H9 (cell line): ENCODE data around the gene MEGF8. TPM values are rescaled to one million over a fixed set of nuclear protein-coding genes. Genes with fewer than 3 reads are reported as not detected.

Source experiments
- DNase-seq: peaks from one replicate; pipeline ENCODE4 v3.0.0-alpha.2; 2017
- H2AFZ ChIP-seq: one replicate; pipeline ENCODE4 v1.6.1; 2013; ENCODE audit warnings: mild to moderate bottlenecking, low read length, control low read depth, moderate library complexity
- H2AK5ac ChIP-seq: 2 replicates; pipeline ENCODE4 v1.6.1; 2013; ENCODE audit warnings: low read length, control low read depth, mixed read lengths; ENCODE audit not compliant: insufficient read length
- H2BK120ac ChIP-seq: one replicate; pipeline ENCODE4 v1.6.1; 2013; ENCODE audit warnings: low read depth, mild to moderate bottlenecking, low read length, control low read depth, inconsistent platforms; ENCODE audit not compliant: poor library complexity, severe bottlenecking
- H2BK12ac ChIP-seq: 2 replicates; pipeline ENCODE4 v1.6.1; 2013; ENCODE audit warnings: low read length, control low read depth, mixed read lengths, low read depth; ENCODE audit not compliant: insufficient read length
- H2BK15ac ChIP-seq: 2 replicates; pipeline ENCODE4 v1.6.1; 2013; ENCODE audit warnings: low read depth, low read length, control low read depth
- H2BK20ac ChIP-seq: one replicate; pipeline ENCODE4 v1.6.1; 2013; ENCODE audit warnings: low read depth, mild to moderate bottlenecking, low read length, control low read depth, inconsistent platforms; ENCODE audit not compliant: poor library complexity, severe bottlenecking
- H2BK5ac ChIP-seq: 2 replicates; pipeline ENCODE4 v1.6.1; 2013; ENCODE audit warnings: low read length, control low read depth, mixed read lengths; ENCODE audit not compliant: insufficient read length
- H3K14ac ChIP-seq: 2 replicates; pipeline ENCODE4 v1.6.1; 2013; ENCODE audit warnings: low read length, control low read depth; ENCODE audit not compliant: insufficient read depth
- H3K18ac ChIP-seq: 2 replicates; pipeline ENCODE4 v1.6.1; 2013; ENCODE audit warnings: low read depth, mild to moderate bottlenecking, mixed read lengths, low read length, control low read depth; ENCODE audit not compliant: insufficient read length
- H3K23ac ChIP-seq: 2 replicates; pipeline ENCODE4 v1.6.1; 2013; ENCODE audit warnings: low read length, control low read depth, mixed read lengths, low read depth; ENCODE audit not compliant: insufficient read length
- H3K23me2 ChIP-seq: 2 replicates; pipeline ENCODE4 v1.6.1; 2013; ENCODE audit warnings: low read depth, mild to moderate bottlenecking, mixed read lengths, low read length, control low read depth; ENCODE audit not compliant: insufficient read length, poor library complexity, severe bottlenecking
- H3K27ac ChIP-seq: 2 replicates; pipeline ENCODE4 v1.5.1; 2013; ENCODE audit warnings: low read length, control low read depth, mixed read lengths, low read depth; ENCODE audit not compliant: insufficient read length
- H3K27me3 ChIP-seq: 2 replicates; pipeline ENCODE4 v1.6.1; 2013; ENCODE audit warnings: low read length, control low read depth, inconsistent platforms; ENCODE audit not compliant: insufficient read depth
- H3K4ac ChIP-seq: 2 replicates; pipeline ENCODE4 v1.6.1; 2013; ENCODE audit warnings: low read depth, mild to moderate bottlenecking, control low read depth, inconsistent platforms, low read length, moderate library complexity
- H3K4me1 ChIP-seq: 2 replicates; pipeline ENCODE4 v1.6.1; 2013; ENCODE audit warnings: low read length, control low read depth, inconsistent platforms; ENCODE audit not compliant: insufficient read depth
- H3K4me2 ChIP-seq: 2 replicates; pipeline ENCODE4 v1.6.1; 2013; ENCODE audit warnings: low read length, control low read depth, mixed read lengths; ENCODE audit not compliant: insufficient read length, insufficient read depth
- H3K56ac ChIP-seq: 2 replicates; pipeline ENCODE4 v1.6.1; 2013; ENCODE audit warnings: low read depth, mild to moderate bottlenecking, mixed read lengths, low read length, control low read depth; ENCODE audit not compliant: insufficient read length
- H3K79me1 ChIP-seq: 2 replicates; pipeline ENCODE4 v1.6.1; 2013; ENCODE audit warnings: low read depth, mild to moderate bottlenecking, moderate library complexity, low read length, control low read depth, inconsistent platforms; ENCODE audit not compliant: insufficient read depth, poor library complexity, severe bottlenecking
- H3K79me2 ChIP-seq: 2 replicates; pipeline ENCODE4 v1.6.1; 2013; ENCODE audit warnings: low read length, control low read depth, inconsistent platforms; ENCODE audit not compliant: insufficient read depth
- H3K9ac ChIP-seq: 2 replicates; pipeline ENCODE4 v1.6.1; 2013; ENCODE audit warnings: low read length, control low read depth, mixed read lengths; ENCODE audit not compliant: insufficient read length; ENCODE audit errors: extremely low read depth
- H3K9me3 ChIP-seq: one replicate; pipeline ENCODE4 v1.6.1; 2013; ENCODE audit warnings: low read depth, low read length, inconsistent platforms; ENCODE audit not compliant: control insufficient read depth
- H3T11ph ChIP-seq: one replicate; pipeline ENCODE4 v1.6.1; 2013; ENCODE audit warnings: mild to moderate bottlenecking, low read length, control low read depth, inconsistent platforms
- H4K20me1 ChIP-seq: one replicate; pipeline ENCODE4 v1.6.1; 2013; ENCODE audit not compliant: control insufficient read depth, insufficient read length, insufficient read depth
- H4K5ac ChIP-seq: 2 replicates; pipeline ENCODE4 v1.6.1; 2013; ENCODE audit warnings: low read depth, mild to moderate bottlenecking, mixed read lengths, low read length, control low read depth; ENCODE audit not compliant: insufficient read length
- H4K8ac ChIP-seq: replicated peaks from 2 replicates; pipeline ENCODE4 v1.6.1; 2013; ENCODE audit warnings: low read length, control low read depth, mixed read lengths, low read depth; ENCODE audit not compliant: insufficient read length
- H4K91ac ChIP-seq: 2 replicates; pipeline ENCODE4 v1.6.1; 2013; ENCODE audit warnings: low read depth, mild to moderate bottlenecking, moderate library complexity, mixed read lengths, low read length, control low read depth; ENCODE audit not compliant: insufficient read length
- H3K27ac Mint-ChIP-seq, 3 experiments: 2 replicates in 2 of 3; 3 replicates in 1 of 3; pipeline ENCODE4 v1.8.0; 2020 to 2021; ENCODE audit warnings: mixed read lengths in 3 of 3, mild to moderate bottlenecking in 1 of 3, moderate library complexity in 1 of 3
- H3K27me3 Mint-ChIP-seq: 2 replicates; pipeline ENCODE4 v1.8.0; 2021; ENCODE audit warnings: low read depth, mild to moderate bottlenecking, moderate library complexity, mixed read lengths
- H3K36me3 Mint-ChIP-seq, 3 experiments: 2 replicates in 2 of 3; 3 replicates in 1 of 3; pipeline ENCODE4 v1.8.0; 2020 to 2021; ENCODE audit warnings: low read depth in 3 of 3, mixed read lengths in 3 of 3; ENCODE audit not compliant: insufficient read depth in 1 of 3
- H3K4me1 Mint-ChIP-seq, 2 experiments: 2 replicates each; pipeline ENCODE4 v1.8.0; 2020; ENCODE audit warnings: mixed read lengths in 2 of 2
- H3K4me3 Mint-ChIP-seq, 2 experiments: 2 replicates in 1 of 2; 3 replicates in 1 of 2; pipeline ENCODE4 v1.8.0; 2020 to 2021; ENCODE audit warnings: mild to moderate bottlenecking in 2 of 2, mixed read lengths in 2 of 2, moderate library complexity in 1 of 2
- H3K9me3 Mint-ChIP-seq, 2 experiments: 2 replicates in 1 of 2; 3 replicates in 1 of 2; pipeline ENCODE4 v1.8.0; 2020; ENCODE audit warnings: mild to moderate bottlenecking in 2 of 2, mixed read lengths in 2 of 2, moderate library complexity in 1 of 2
- CTCF ChIP-seq: fragments of 200-600 bp; sonication (generic); conservative IDR thresholded peaks from 3 replicates; pipeline ENCODE4 v1.8.0; 2021; ENCODE audit warnings: antibody characterized with exemption, mild to moderate bottlenecking
- WGBS: extraction: QIAGEN DNeasy Blood & Tissue Kit; methylation state at CpG from one replicate; pipeline ENCODE4 v1.1.7; 2013; ENCODE audit warnings: missing lambda C conversion rate, low lambda C conversion rate, mixed read lengths; ENCODE audit not compliant: insufficient read length; ENCODE audit errors: extremely low coverage; 5-methylcytosine and 5-hydroxymethylcytosine counted together
- total RNA-seq: library from RNA; stranded (reverse); gene quantifications from 2 replicates; pipeline ENCODE4 v1.2.1, GENCODE V29; 2021

Gene MEGF8
- total RNA-seq, 1 experiment from 2014 or later = 28.4 TPM

- Histone ChIP-seq H3K9ac (no peak overlapping the region), H2BK5ac (no peak overlapping the region), H4K20me1 (no peaks in the 10 kb centered on the region), H3K4me2 (no peak overlapping the region), H3K9me3 (no peaks in the 10 kb centered on the region), H2BK120ac (no peak overlapping the region), H3K56ac (no peak overlapping the region), H2BK15ac (no peak overlapping the region), H2AFZ (no peak overlapping the region), H2BK12ac (no peak overlapping the region), H3T11ph (no peak overlapping the region), H3K27me3 (peaks cover 3% of the 10 kb centered on the region; the same call in 1 of the 2 replicates), H2BK20ac (no peak overlapping the region), H3K14ac (no peak overlapping the region), H3K18ac (no peak overlapping the region), H4K5ac (no peak overlapping the region), H3K4me1 (no peaks in the 10 kb centered on the region), H4K8ac (no peak overlapping the region), H3K23me2 (peaks cover 3% of the 10 kb centered on the region), H3K79me1 (no peaks in the 10 kb centered on the region), H3K23ac (no peak overlapping the region), H4K91ac (no peak overlapping the region), H2AK5ac (no peak overlapping the region), H3K4ac (no peak overlapping the region), H3K79me2 (no peaks in the 10 kb centered on the region), H3K27ac (no peak overlapping the region)
- Mint-ChIP-seq H3K9me3 (no peaks in the 10 kb centered on the region), H3K27me3 (peaks cover 67% of the 10 kb centered on the region), H3K4me1 (peaks cover 9 to 19% of the 10 kb centered on the region in 2 experiments), H3K36me3 (no peaks in the 10 kb centered on the region; a peak in 1 of 7 replicates), H3K4me3 (no peak overlapping the region), H3K27ac (no peak overlapping the region)
- no peak for DNase-seq
- WGBS = no CpG with 5 or more reads among the region's 13 CpGs
- no peak for TF ChIP-seq CTCF
Measured at GRCh38 chr19:42317535-42317934, 7.9 kb upstream of the MEGF8 start.
